ENCODE measurements around the gene EED. TPM values are rescaled to one million over a fixed set of nuclear protein-coding genes. Genes with fewer than 3 reads are reported as not detected.
A peak's percentile ranks its signal among the peaks of the same experiment; 100 is the strongest.

The EED gene
- 10 to 100 TPM; 32.9 to 51.7 (median 39.7) TPM for polyA plus RNA-seq (ENCODE audit: insufficient read length in 4 of 4)

- peak; percentile 93 to 100 (median 94) for DNase-seq (ENCODE audit: low read depth in 4 of 4, low spot score in 2 of 4)
Measured at GRCh38 chr11:86244522-86245368, at the start of gene EED. Gene EED, plus strand, starts transcription at chr11:86244753. Its CDS starts 477 bp downstream, at chr11:86245230.

- DNase-seq (ENCODE audit: low read depth in 4 of 4, low spot score in 2 of 4), result no peak
Measured at GRCh38 chr11:86194998-86195397, 49.6 kb upstream of the EED start.

GRCh38 chr11:86196085-86196696 is 48.4 kb upstream of the EED start:
- no peak for DNase-seq (ENCODE audit: low read depth in 4 of 4, low spot score in 2 of 4)

GRCh38 chr11:86196913-86197312 is 47.6 kb upstream of the EED start:
- DNase-seq (ENCODE audit: low read depth in 4 of 4, low spot score in 2 of 4), result no peak

- no peak for DNase-seq (ENCODE audit: low read depth in 4 of 4, low spot score in 2 of 4)
Measured at GRCh38 chr11:86197448-86197847, 47.1 kb upstream of the EED start.

- DNase-seq (ENCODE audit: low read depth in 4 of 4, low spot score in 2 of 4), result no peak
Measured at GRCh38 chr11:86198139-86198538, 46.4 kb upstream of the EED start.

- no peak for DNase-seq (ENCODE audit: low read depth in 4 of 4, low spot score in 2 of 4)
Measured at GRCh38 chr11:86199354-86199753, 45.2 kb upstream of the EED start.

GRCh38 chr11:86201371-86201884 is 43.1 kb upstream of the EED start:
- no peak for DNase-seq (ENCODE audit: low read depth in 4 of 4, low spot score in 2 of 4)

GRCh38 chr11:86202013-86202336 is 42.6 kb upstream of the EED start:
- DNase-seq (ENCODE audit: low read depth in 4 of 4, low spot score in 2 of 4), result no peak

- DNase-seq (ENCODE audit: low read depth in 4 of 4, low spot score in 2 of 4), result no peak
Measured at GRCh38 chr11:86204356-86204755, 40.2 kb upstream of the EED start.

- no peak for DNase-seq (ENCODE audit: low read depth in 4 of 4, low spot score in 2 of 4)
Measured at GRCh38 chr11:86205421-86206336, 38.9 kb upstream of the EED start.

GRCh38 chr11:86206337-86206695 is 38.2 kb upstream of the EED start:
- DNase-seq (ENCODE audit: low read depth in 4 of 4, low spot score in 2 of 4), result no peak

GRCh38 chr11:86207413-86207812 is 37.1 kb upstream of the EED start:
- no peak for DNase-seq (ENCODE audit: low read depth in 4 of 4, low spot score in 2 of 4)

GRCh38 chr11:86208572-86208971 is 36.0 kb upstream of the EED start:
- no peak for DNase-seq (ENCODE audit: low read depth in 4 of 4, low spot score in 2 of 4)

- no peak for DNase-seq (ENCODE audit: low read depth in 4 of 4, low spot score in 2 of 4)
Measured at GRCh38 chr11:86209806-86210657, 34.5 kb upstream of the EED start.

- DNase-seq (ENCODE audit: low read depth in 4 of 4, low spot score in 2 of 4), result no peak
Measured at GRCh38 chr11:86210898-86211297, 33.7 kb upstream of the EED start.

GRCh38 chr11:86211619-86212018 is 32.9 kb upstream of the EED start:
- DNase-seq (ENCODE audit: low read depth in 4 of 4, low spot score in 2 of 4), result no peak

- DNase-seq (ENCODE audit: low read depth in 4 of 4, low spot score in 2 of 4), result no peak
Measured at GRCh38 chr11:86212019-86212611, 32.4 kb upstream of the EED start.

- no peak for DNase-seq (ENCODE audit: low read depth in 4 of 4, low spot score in 2 of 4)
Measured at GRCh38 chr11:86214710-86215109, 29.8 kb upstream of the EED start.

All from left renal cortex interstitium (tissue), 4 donors.